H9 (cell line): Measurements from ENCODE around the gene MAP2. TPM values are rescaled to one million over a fixed set of nuclear protein-coding genes. Genes with fewer than 3 reads are reported as not detected.

Experiments used
- DNase-seq: peaks from one replicate; pipeline ENCODE4 v3.0.0-alpha.2; 2017
- H2AFZ ChIP-seq: one replicate; pipeline ENCODE4 v1.6.1; 2013; ENCODE audit warnings: mild to moderate bottlenecking, low read length, control low read depth, moderate library complexity
- H2AK5ac ChIP-seq: 2 replicates; pipeline ENCODE4 v1.6.1; 2013; ENCODE audit warnings: low read length, control low read depth, mixed read lengths; ENCODE audit not compliant: insufficient read length
- H2BK120ac ChIP-seq: one replicate; pipeline ENCODE4 v1.6.1; 2013; ENCODE audit warnings: low read depth, mild to moderate bottlenecking, low read length, control low read depth, inconsistent platforms; ENCODE audit not compliant: poor library complexity, severe bottlenecking
- H2BK12ac ChIP-seq: 2 replicates; pipeline ENCODE4 v1.6.1; 2013; ENCODE audit warnings: low read length, control low read depth, mixed read lengths, low read depth; ENCODE audit not compliant: insufficient read length
- H2BK15ac ChIP-seq: 2 replicates; pipeline ENCODE4 v1.6.1; 2013; ENCODE audit warnings: low read depth, low read length, control low read depth
- H2BK20ac ChIP-seq: one replicate; pipeline ENCODE4 v1.6.1; 2013; ENCODE audit warnings: low read depth, mild to moderate bottlenecking, low read length, control low read depth, inconsistent platforms; ENCODE audit not compliant: poor library complexity, severe bottlenecking
- H2BK5ac ChIP-seq: 2 replicates; pipeline ENCODE4 v1.6.1; 2013; ENCODE audit warnings: low read length, control low read depth, mixed read lengths; ENCODE audit not compliant: insufficient read length
- H3K14ac ChIP-seq: 2 replicates; pipeline ENCODE4 v1.6.1; 2013; ENCODE audit warnings: low read length, control low read depth; ENCODE audit not compliant: insufficient read depth
- H3K18ac ChIP-seq: 2 replicates; pipeline ENCODE4 v1.6.1; 2013; ENCODE audit warnings: low read depth, mild to moderate bottlenecking, mixed read lengths, low read length, control low read depth; ENCODE audit not compliant: insufficient read length
- H3K23ac ChIP-seq: 2 replicates; pipeline ENCODE4 v1.6.1; 2013; ENCODE audit warnings: low read length, control low read depth, mixed read lengths, low read depth; ENCODE audit not compliant: insufficient read length
- H3K23me2 ChIP-seq: 2 replicates; pipeline ENCODE4 v1.6.1; 2013; ENCODE audit warnings: low read depth, mild to moderate bottlenecking, mixed read lengths, low read length, control low read depth; ENCODE audit not compliant: insufficient read length, poor library complexity, severe bottlenecking
- H3K27ac ChIP-seq: 2 replicates; pipeline ENCODE4 v1.5.1; 2013; ENCODE audit warnings: low read length, control low read depth, mixed read lengths, low read depth; ENCODE audit not compliant: insufficient read length
- H3K27me3 ChIP-seq: 2 replicates; pipeline ENCODE4 v1.6.1; 2013; ENCODE audit warnings: low read length, control low read depth, inconsistent platforms; ENCODE audit not compliant: insufficient read depth
- H3K4ac ChIP-seq: 2 replicates; pipeline ENCODE4 v1.6.1; 2013; ENCODE audit warnings: low read depth, mild to moderate bottlenecking, control low read depth, inconsistent platforms, low read length, moderate library complexity
- H3K4me1 ChIP-seq: 2 replicates; pipeline ENCODE4 v1.6.1; 2013; ENCODE audit warnings: low read length, control low read depth, inconsistent platforms; ENCODE audit not compliant: insufficient read depth
- H3K4me2 ChIP-seq: 2 replicates; pipeline ENCODE4 v1.6.1; 2013; ENCODE audit warnings: low read length, control low read depth, mixed read lengths; ENCODE audit not compliant: insufficient read length, insufficient read depth
- H3K56ac ChIP-seq: 2 replicates; pipeline ENCODE4 v1.6.1; 2013; ENCODE audit warnings: low read depth, mild to moderate bottlenecking, mixed read lengths, low read length, control low read depth; ENCODE audit not compliant: insufficient read length
- H3K79me1 ChIP-seq: 2 replicates; pipeline ENCODE4 v1.6.1; 2013; ENCODE audit warnings: low read depth, mild to moderate bottlenecking, moderate library complexity, low read length, control low read depth, inconsistent platforms; ENCODE audit not compliant: insufficient read depth, poor library complexity, severe bottlenecking
- H3K79me2 ChIP-seq: 2 replicates; pipeline ENCODE4 v1.6.1; 2013; ENCODE audit warnings: low read length, control low read depth, inconsistent platforms; ENCODE audit not compliant: insufficient read depth
- H3K9ac ChIP-seq: 2 replicates; pipeline ENCODE4 v1.6.1; 2013; ENCODE audit warnings: low read length, control low read depth, mixed read lengths; ENCODE audit not compliant: insufficient read length; ENCODE audit errors: extremely low read depth
- H3K9me3 ChIP-seq: one replicate; pipeline ENCODE4 v1.6.1; 2013; ENCODE audit warnings: low read depth, low read length, inconsistent platforms; ENCODE audit not compliant: control insufficient read depth
- H3T11ph ChIP-seq: one replicate; pipeline ENCODE4 v1.6.1; 2013; ENCODE audit warnings: mild to moderate bottlenecking, low read length, control low read depth, inconsistent platforms
- H4K20me1 ChIP-seq: one replicate; pipeline ENCODE4 v1.6.1; 2013; ENCODE audit not compliant: control insufficient read depth, insufficient read length, insufficient read depth
- H4K5ac ChIP-seq: 2 replicates; pipeline ENCODE4 v1.6.1; 2013; ENCODE audit warnings: low read depth, mild to moderate bottlenecking, mixed read lengths, low read length, control low read depth; ENCODE audit not compliant: insufficient read length
- H4K8ac ChIP-seq: replicated peaks from 2 replicates; pipeline ENCODE4 v1.6.1; 2013; ENCODE audit warnings: low read length, control low read depth, mixed read lengths, low read depth; ENCODE audit not compliant: insufficient read length
- H4K91ac ChIP-seq: 2 replicates; pipeline ENCODE4 v1.6.1; 2013; ENCODE audit warnings: low read depth, mild to moderate bottlenecking, moderate library complexity, mixed read lengths, low read length, control low read depth; ENCODE audit not compliant: insufficient read length
- H3K27ac Mint-ChIP-seq, 3 experiments: 2 replicates in 2 of 3; 3 replicates in 1 of 3; pipeline ENCODE4 v1.8.0; 2020 to 2021; ENCODE audit warnings: mixed read lengths in 3 of 3, mild to moderate bottlenecking in 1 of 3, moderate library complexity in 1 of 3
- H3K27me3 Mint-ChIP-seq: 2 replicates; pipeline ENCODE4 v1.8.0; 2021; ENCODE audit warnings: low read depth, mild to moderate bottlenecking, moderate library complexity, mixed read lengths
- H3K36me3 Mint-ChIP-seq, 3 experiments: 2 replicates in 2 of 3; 3 replicates in 1 of 3; pipeline ENCODE4 v1.8.0; 2020 to 2021; ENCODE audit warnings: low read depth in 3 of 3, mixed read lengths in 3 of 3; ENCODE audit not compliant: insufficient read depth in 1 of 3
- H3K4me1 Mint-ChIP-seq, 2 experiments: 2 replicates each; pipeline ENCODE4 v1.8.0; 2020; ENCODE audit warnings: mixed read lengths in 2 of 2
- H3K4me3 Mint-ChIP-seq, 2 experiments: 2 replicates in 1 of 2; 3 replicates in 1 of 2; pipeline ENCODE4 v1.8.0; 2020 to 2021; ENCODE audit warnings: mild to moderate bottlenecking in 2 of 2, mixed read lengths in 2 of 2, moderate library complexity in 1 of 2
- H3K9me3 Mint-ChIP-seq, 2 experiments: 2 replicates in 1 of 2; 3 replicates in 1 of 2; pipeline ENCODE4 v1.8.0; 2020; ENCODE audit warnings: mild to moderate bottlenecking in 2 of 2, mixed read lengths in 2 of 2, moderate library complexity in 1 of 2
- WGBS: extraction: QIAGEN DNeasy Blood & Tissue Kit; methylation state at CpG from one replicate; pipeline ENCODE4 v1.1.7; 2013; ENCODE audit warnings: missing lambda C conversion rate, low lambda C conversion rate, mixed read lengths; ENCODE audit not compliant: insufficient read length; ENCODE audit errors: extremely low coverage; 5-methylcytosine and 5-hydroxymethylcytosine counted together
- total RNA-seq: library from RNA; stranded (reverse); gene quantifications from 2 replicates; pipeline ENCODE4 v1.2.1, GENCODE V29; 2021
- TF ChIP-seq, protein P1 (sequence below): fragments of 200-600 bp; sonication (generic); conservative IDR thresholded peaks from 3 replicates; pipeline ENCODE4 v1.8.0; 2021; ENCODE audit warnings: antibody characterized with exemption, mild to moderate bottlenecking

MAP2 gene
- total RNA-seq, 1 experiment from 2014 or later: 0.87 TPM

DNA sequence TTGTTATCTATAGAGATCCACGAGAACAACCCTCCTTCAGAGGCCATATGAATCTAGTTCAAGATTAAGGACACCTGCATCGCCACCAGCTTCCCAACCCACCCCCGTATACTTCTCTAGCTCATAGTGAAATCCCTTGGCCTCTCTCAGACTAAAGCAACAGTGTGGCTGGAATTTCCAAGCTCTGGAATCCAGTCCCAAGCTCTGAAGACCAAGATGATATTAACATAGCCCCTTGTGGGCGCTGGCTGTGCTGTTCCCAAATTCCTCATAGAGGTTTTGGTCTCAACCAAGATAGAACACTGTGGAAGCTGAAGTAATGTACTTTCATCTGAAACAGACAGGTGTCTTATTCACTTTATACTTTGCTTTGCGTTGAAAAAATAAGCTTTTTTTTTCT is 139.6 kb downstream of the MAP2 start:
- Mint-ChIP-seq H3K9me3 (no peaks in the 10 kb centered on the region), H3K27ac (no peak overlapping the region; a peak in 1 of 7 replicates), H3K4me1 (peaks cover 0 to 8% of the 10 kb centered on the region in 2 experiments; a peak in 2 of 4 replicates), H3K36me3 (no peaks in the 10 kb centered on the region), H3K4me3 (no peak overlapping the region), H3K27me3 (peaks cover 4% of the 10 kb centered on the region)
- no peak overlapping the region for H3K14ac ChIP-seq
- DNase-seq: no peak
- no peaks in the 10 kb centered on the region for H3K4me1 ChIP-seq
- no peak overlapping the region for H3T11ph ChIP-seq
- H3K27ac ChIP-seq: no peak overlapping the region
- H2BK5ac ChIP-seq: no peak overlapping the region
- no peaks in the 10 kb centered on the region for H3K79me2 ChIP-seq
- no peak overlapping the region for H2BK15ac ChIP-seq
- H2BK120ac ChIP-seq: no peak overlapping the region
- H3K4ac ChIP-seq: no peak overlapping the region
- TF ChIP-seq, protein P1, sequence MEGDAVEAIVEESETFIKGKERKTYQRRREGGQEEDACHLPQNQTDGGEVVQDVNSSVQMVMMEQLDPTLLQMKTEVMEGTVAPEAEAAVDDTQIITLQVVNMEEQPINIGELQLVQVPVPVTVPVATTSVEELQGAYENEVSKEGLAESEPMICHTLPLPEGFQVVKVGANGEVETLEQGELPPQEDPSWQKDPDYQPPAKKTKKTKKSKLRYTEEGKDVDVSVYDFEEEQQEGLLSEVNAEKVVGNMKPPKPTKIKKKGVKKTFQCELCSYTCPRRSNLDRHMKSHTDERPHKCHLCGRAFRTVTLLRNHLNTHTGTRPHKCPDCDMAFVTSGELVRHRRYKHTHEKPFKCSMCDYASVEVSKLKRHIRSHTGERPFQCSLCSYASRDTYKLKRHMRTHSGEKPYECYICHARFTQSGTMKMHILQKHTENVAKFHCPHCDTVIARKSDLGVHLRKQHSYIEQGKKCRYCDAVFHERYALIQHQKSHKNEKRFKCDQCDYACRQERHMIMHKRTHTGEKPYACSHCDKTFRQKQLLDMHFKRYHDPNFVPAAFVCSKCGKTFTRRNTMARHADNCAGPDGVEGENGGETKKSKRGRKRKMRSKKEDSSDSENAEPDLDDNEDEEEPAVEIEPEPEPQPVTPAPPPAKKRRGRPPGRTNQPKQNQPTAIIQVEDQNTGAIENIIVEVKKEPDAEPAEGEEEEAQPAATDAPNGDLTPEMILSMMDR: no peak
- H4K8ac ChIP-seq: no peak overlapping the region
- H2BK12ac ChIP-seq: no peak overlapping the region
- no peak overlapping the region for H3K23ac ChIP-seq
- H3K79me1 ChIP-seq: no peaks in the 10 kb centered on the region
- no peak overlapping the region for H4K5ac ChIP-seq
- H3K56ac ChIP-seq: no peak overlapping the region
- no peak overlapping the region for H3K18ac ChIP-seq
- no peak overlapping the region for H4K91ac ChIP-seq
- no peaks in the 10 kb centered on the region for H4K20me1 ChIP-seq
- H3K9me3 ChIP-seq: no peaks in the 10 kb centered on the region
- no peak overlapping the region for H3K4me2 ChIP-seq
- H2AFZ ChIP-seq: no peak overlapping the region
- WGBS: no CpG with 5 or more reads among the region's 5 CpGs
- no peak overlapping the region for H3K9ac ChIP-seq
- no peaks in the 10 kb centered on the region for H3K27me3 ChIP-seq
- no peak overlapping the region for H2AK5ac ChIP-seq
- H2BK20ac ChIP-seq: no peak overlapping the region
- no peaks in the 10 kb centered on the region for H3K23me2 ChIP-seq
